ENCODE measurements around the gene PYROXD2. TPM values are rescaled to one million over a fixed set of nuclear protein-coding genes. Genes with fewer than 3 reads are reported as not detected.

PYROXD2 gene
- total RNA-seq, 1 donor from 2014 or later = 2.9 TPM

- H3K9me3 Mint-ChIP-seq = no peaks in the 10 kb centered on the region
- no peaks in the 10 kb centered on the region for H3K27me3 Mint-ChIP-seq (ENCODE audit: insufficient read depth)
- H3K4me1 Mint-ChIP-seq (ENCODE audit: low read depth) = peaks cover 15% of the 10 kb centered on the region
- no peak for DNase-seq (ENCODE audit: low spot score)
- H3K36me3 Mint-ChIP-seq (ENCODE audit: low read depth) = peaks cover 11% of the 10 kb centered on the region
- intact Hi-C loops (cut with micrococcal nuclease) = no loop called here
- H3K27ac Mint-ChIP-seq = no peak overlapping the region
- H3K4me3 Mint-ChIP-seq = no peak overlapping the region
Measured at GRCh38 chr10:98417481-98417959, 2.5 kb upstream of the PYROXD2 start.

GRCh38 chr10:98416606-98417388 is 1.8 kb upstream of the PYROXD2 start:
- intact Hi-C loops (cut with micrococcal nuclease) = no loop called here
- DNase-seq (ENCODE audit: low spot score) = no peak
- Mint-ChIP-seq H3K27ac (no peak overlapping the region), H3K4me1 (ENCODE audit: low read depth) (peaks cover 15% of the 10 kb centered on the region), H3K36me3 (ENCODE audit: low read depth) (peaks cover 11% of the 10 kb centered on the region), H3K27me3 (ENCODE audit: insufficient read depth) (no peaks in the 10 kb centered on the region), H3K9me3 (no peaks in the 10 kb centered on the region), H3K4me3 (no peak overlapping the region)

- intact Hi-C loops (cut with micrococcal nuclease) = no loop called here
- Mint-ChIP-seq H3K4me3 (no peak overlapping the region), H3K27me3 (ENCODE audit: insufficient read depth) (no peaks in the 10 kb centered on the region), H3K4me1 (ENCODE audit: low read depth) (peaks cover 15% of the 10 kb centered on the region), H3K9me3 (no peaks in the 10 kb centered on the region), H3K27ac (no peak overlapping the region), H3K36me3 (ENCODE audit: low read depth) (peaks cover 11% of the 10 kb centered on the region)
- DNase-seq (ENCODE audit: low spot score) = no peak
Measured at GRCh38 chr10:98415731-98416119, 743 bp upstream of the PYROXD2 start.

- H3K4me3 Mint-ChIP-seq = peak overlapping the region; percentile 80
- no peak for DNase-seq (ENCODE audit: low spot score)
- H3K27ac Mint-ChIP-seq = peak overlapping the region; percentile 7
- peaks cover 15% of the 10 kb centered on the region for H3K4me1 Mint-ChIP-seq (ENCODE audit: low read depth)
- H3K36me3 Mint-ChIP-seq (ENCODE audit: low read depth) = peaks cover 8% of the 10 kb centered on the region
- no peaks in the 10 kb centered on the region for H3K9me3 Mint-ChIP-seq
- intact Hi-C loops (cut with micrococcal nuclease) = no loop called here
- H3K27me3 Mint-ChIP-seq (ENCODE audit: insufficient read depth) = no peaks in the 10 kb centered on the region
Measured at GRCh38 chr10:98414578-98414931, 427 bp downstream of the PYROXD2 start.

GRCh38 chr10:98411768-98412167 is 3.2 kb downstream of the PYROXD2 start:
- H3K27ac Mint-ChIP-seq = no peak overlapping the region
- H3K36me3 Mint-ChIP-seq (ENCODE audit: low read depth) = peaks cover 2% of the 10 kb centered on the region
- no peak overlapping the region for H3K4me3 Mint-ChIP-seq
- peaks cover 15% of the 10 kb centered on the region for H3K4me1 Mint-ChIP-seq (ENCODE audit: low read depth)
- H3K27me3 Mint-ChIP-seq (ENCODE audit: insufficient read depth) = no peaks in the 10 kb centered on the region
- no peaks in the 10 kb centered on the region for H3K9me3 Mint-ChIP-seq
- no peak for DNase-seq (ENCODE audit: low spot score)
- intact Hi-C loops (cut with micrococcal nuclease) = no loop called here

- no peak for DNase-seq (ENCODE audit: low spot score)
- Mint-ChIP-seq H3K9me3 (no peaks in the 10 kb centered on the region), H3K27me3 (ENCODE audit: insufficient read depth) (no peaks in the 10 kb centered on the region), H3K4me1 (ENCODE audit: low read depth) (peaks cover 15% of the 10 kb centered on the region), H3K36me3 (ENCODE audit: low read depth) (peaks cover 2% of the 10 kb centered on the region), H3K4me3 (no peak overlapping the region), H3K27ac (no peak overlapping the region)
- intact Hi-C loops (cut with micrococcal nuclease) = no loop called here
Measured at GRCh38 chr10:98411166-98411565, 3.8 kb downstream of the PYROXD2 start.

GRCh38 chr10:98410759-98411158 is 4.2 kb downstream of the PYROXD2 start:
- intact Hi-C loops (cut with micrococcal nuclease) = no loop called here

GRCh38 chr10:98410135-98410743 is 4.7 kb downstream of the PYROXD2 start:
- Mint-ChIP-seq H3K4me3 (no peak overlapping the region), H3K36me3 (ENCODE audit: low read depth) (peaks cover 2% of the 10 kb centered on the region), H3K9me3 (no peaks in the 10 kb centered on the region), H3K27me3 (ENCODE audit: insufficient read depth) (no peaks in the 10 kb centered on the region), H3K4me1 (ENCODE audit: low read depth) (peaks cover 13% of the 10 kb centered on the region), H3K27ac (no peak overlapping the region)
- no peak for DNase-seq (ENCODE audit: low spot score)
- intact Hi-C loops (cut with micrococcal nuclease) = no loop called here

More at GRCh38 chr10:98410759-98411158, 4.2 kb downstream of the PYROXD2 start:
- no peak for DNase-seq (ENCODE audit: low spot score)
- Mint-ChIP-seq H3K4me3 (no peak overlapping the region), H3K27ac (no peak overlapping the region), H3K9me3 (no peaks in the 10 kb centered on the region), H3K36me3 (ENCODE audit: low read depth) (peaks cover 2% of the 10 kb centered on the region), H3K27me3 (ENCODE audit: insufficient read depth) (no peaks in the 10 kb centered on the region), H3K4me1 (ENCODE audit: low read depth) (peaks cover 15% of the 10 kb centered on the region)

- peaks cover 12% of the 10 kb centered on the region for H3K4me1 Mint-ChIP-seq (ENCODE audit: low read depth)
- no peak for DNase-seq (ENCODE audit: low spot score)
- no peaks in the 10 kb centered on the region for H3K27me3 Mint-ChIP-seq (ENCODE audit: insufficient read depth)
- H3K27ac Mint-ChIP-seq = no peak overlapping the region
- no peaks in the 10 kb centered on the region for H3K36me3 Mint-ChIP-seq (ENCODE audit: low read depth)
- H3K9me3 Mint-ChIP-seq = no peaks in the 10 kb centered on the region
- intact Hi-C loops (cut with micrococcal nuclease) = no loop called here
- no peak overlapping the region for H3K4me3 Mint-ChIP-seq
Measured at GRCh38 chr10:98408799-98409198, 6.2 kb downstream of the PYROXD2 start.

- H3K4me1 Mint-ChIP-seq (ENCODE audit: low read depth) = peaks cover 17% of the 10 kb centered on the region
- H3K36me3 Mint-ChIP-seq (ENCODE audit: low read depth) = no peaks in the 10 kb centered on the region
- no peaks in the 10 kb centered on the region for H3K27me3 Mint-ChIP-seq (ENCODE audit: insufficient read depth)
- intact Hi-C loops (cut with micrococcal nuclease) = no loop called here
- no peak for DNase-seq (ENCODE audit: low spot score)
- H3K9me3 Mint-ChIP-seq = no peaks in the 10 kb centered on the region
- H3K27ac Mint-ChIP-seq = no peak overlapping the region
- no peak overlapping the region for H3K4me3 Mint-ChIP-seq
Measured at GRCh38 chr10:98407744-98408241, 7.2 kb downstream of the PYROXD2 start.

GRCh38 chr10:98407017-98407743 is 7.8 kb downstream of the PYROXD2 start:
- peaks cover 17% of the 10 kb centered on the region for H3K4me1 Mint-ChIP-seq (ENCODE audit: low read depth)
- no peak for DNase-seq (ENCODE audit: low spot score)
- H3K27ac Mint-ChIP-seq = no peak overlapping the region
- H3K4me3 Mint-ChIP-seq = no peak overlapping the region
- no peaks in the 10 kb centered on the region for H3K27me3 Mint-ChIP-seq (ENCODE audit: insufficient read depth)
- intact Hi-C loops (cut with micrococcal nuclease) = no loop called here
- no peaks in the 10 kb centered on the region for H3K36me3 Mint-ChIP-seq (ENCODE audit: low read depth)
- H3K9me3 Mint-ChIP-seq = no peaks in the 10 kb centered on the region

GRCh38 chr10:98405422-98405821 is 9.6 kb downstream of the PYROXD2 start:
- DNase-seq (ENCODE audit: low spot score) = no peak
- Mint-ChIP-seq H3K36me3 (ENCODE audit: low read depth) (no peaks in the 10 kb centered on the region), H3K27ac (no peak overlapping the region), H3K27me3 (ENCODE audit: insufficient read depth) (no peaks in the 10 kb centered on the region), H3K4me1 (ENCODE audit: low read depth) (peaks cover 17% of the 10 kb centered on the region), H3K4me3 (no peak overlapping the region), H3K9me3 (no peaks in the 10 kb centered on the region)
- intact Hi-C loops (cut with micrococcal nuclease) = no loop called here

All from activated T-helper 1 cell treated with anti-CD3 and anti-CD28 coated beads, Interleukin-12 subunit alpha, Interleukin-12 subunit beta, Interleukin-2, Interleukin-4 antibody, amounts not matched to agents 30 ng/mL and 10 ng/mL and 1 ng/mL, durations not matched to agents 14 hours and 24 hours and 36 hours (primary cell).